Cardiac septum (tissue), 1 donor: Measurements from ENCODE around the gene TIMM17A. TPM values are rescaled to one million over a fixed set of nuclear protein-coding genes. Genes with fewer than 3 reads are reported as not detected.
"Not testable (repeated sequence)": the region's sequence is repeated elsewhere in the genome, so short reads cannot be mapped to it uniquely, and the experiment has no call there.

ENCODE experiments used
- DNase-seq: peaks from one replicate; pipeline ENCODE4 v3.0.0-alpha.2; 2020; ENCODE audit warnings: low spot score
- intact Hi-C: fragments of 100-400 bp; cut with DNase I; formaldehyde crosslinking; loops from one replicate; pipeline ENCODE4 v1.14.0; 2022
- microRNA-seq: library from miRNA; unstranded; fragments of <30 nt; microRNA quantifications from one replicate; pipeline ENCODE4 v1.2.0, GENCODE V29; 2020
- total RNA-seq: library from RNA; stranded (reverse); fragmentation: NEBNext Ultra II Directional; extraction: Animal tissue kit (Norgen Biotek cat#: 25700); gene quantifications from one replicate; pipeline ENCODE4 v1.2.1, GENCODE V29; 2021
- donor health status: DM: no; HTN: no; CAD: no.

The TIMM17A gene
- total RNA-seq, 1 donor from 2014 or later: 79.1 TPM

GRCh38 chr1:202010180-202011015 lies 55.1 kb downstream of the TIMM17A start, which contains the start of gene ELF3:
Gene ELF3 (plus strand): TSS chr1:202010587. CDS start chr1:202011137, 550 bp downstream.
- DNase-seq: no peak
- intact Hi-C loops: no loop called here

DNA sequence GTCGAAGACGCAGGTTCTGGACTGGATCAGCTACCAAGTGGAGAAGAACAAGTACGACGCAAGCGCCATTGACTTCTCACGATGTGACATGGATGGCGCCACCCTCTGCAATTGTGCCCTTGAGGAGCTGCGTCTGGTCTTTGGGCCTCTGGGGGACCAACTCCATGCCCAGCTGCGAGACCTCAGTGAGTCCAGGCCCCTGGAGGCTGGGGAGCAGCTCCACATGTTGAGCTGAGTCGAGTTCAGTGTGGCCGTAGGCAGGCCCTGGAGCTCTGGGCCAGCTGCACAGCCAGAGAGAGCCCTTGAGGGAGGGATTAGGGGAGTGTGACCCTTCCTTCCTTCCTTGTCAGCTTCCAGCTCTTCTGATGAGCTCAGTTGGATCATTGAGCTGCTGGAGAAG lies 56.7 kb downstream of the TIMM17A start:
- intact Hi-C loops: no loop called here

GRCh38 chr1:202012544-202013478 lies 57.5 kb downstream of the TIMM17A start:
- DNase-seq: no peak
- intact Hi-C loops: no loop called here

More for the DNA sequence above, 56.7 kb downstream of the TIMM17A start:
- no peak for DNase-seq

DNA sequence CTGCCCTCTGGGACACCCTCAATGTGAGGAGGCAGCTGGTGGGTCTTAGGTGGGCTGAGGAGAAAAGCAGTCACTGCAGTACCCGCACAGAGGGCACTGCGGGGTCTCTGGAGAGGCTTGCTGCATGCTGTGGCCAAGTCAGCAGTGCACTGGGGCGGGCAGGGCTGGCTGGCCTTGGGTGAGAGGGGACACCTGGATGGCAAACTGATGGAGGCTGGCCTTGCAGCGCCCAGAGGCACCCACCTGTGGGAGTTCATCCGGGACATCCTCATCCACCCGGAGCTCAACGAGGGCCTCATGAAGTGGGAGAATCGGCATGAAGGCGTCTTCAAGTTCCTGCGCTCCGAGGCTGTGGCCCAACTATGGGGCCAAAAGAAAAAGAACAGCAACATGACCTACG lies 58.3 kb downstream of the TIMM17A start:
- DNase-seq: no peak
- intact Hi-C loops: no loop called here

DNA sequence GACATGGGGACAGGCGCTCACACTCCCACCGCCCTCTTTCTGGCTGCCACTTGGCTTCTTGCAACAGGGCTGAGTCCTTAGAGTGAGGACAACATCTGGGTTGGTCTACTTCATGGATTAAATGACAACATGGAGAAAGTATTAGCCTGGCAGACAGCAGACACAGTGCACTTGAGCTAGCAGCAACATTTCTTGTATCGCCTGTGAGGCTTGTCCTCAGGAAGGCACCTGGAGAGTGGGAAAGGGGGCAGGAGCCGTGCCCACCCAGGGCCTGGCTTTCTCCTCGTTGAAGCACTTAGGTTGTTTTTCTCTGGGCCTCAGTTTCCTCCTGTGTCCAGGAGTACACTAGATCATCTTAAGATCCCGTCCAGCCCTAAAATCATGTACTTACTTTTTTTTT lies 58.8 kb downstream of the TIMM17A start:
- no peak for DNase-seq
- intact Hi-C loops: no loop called here

DNA sequence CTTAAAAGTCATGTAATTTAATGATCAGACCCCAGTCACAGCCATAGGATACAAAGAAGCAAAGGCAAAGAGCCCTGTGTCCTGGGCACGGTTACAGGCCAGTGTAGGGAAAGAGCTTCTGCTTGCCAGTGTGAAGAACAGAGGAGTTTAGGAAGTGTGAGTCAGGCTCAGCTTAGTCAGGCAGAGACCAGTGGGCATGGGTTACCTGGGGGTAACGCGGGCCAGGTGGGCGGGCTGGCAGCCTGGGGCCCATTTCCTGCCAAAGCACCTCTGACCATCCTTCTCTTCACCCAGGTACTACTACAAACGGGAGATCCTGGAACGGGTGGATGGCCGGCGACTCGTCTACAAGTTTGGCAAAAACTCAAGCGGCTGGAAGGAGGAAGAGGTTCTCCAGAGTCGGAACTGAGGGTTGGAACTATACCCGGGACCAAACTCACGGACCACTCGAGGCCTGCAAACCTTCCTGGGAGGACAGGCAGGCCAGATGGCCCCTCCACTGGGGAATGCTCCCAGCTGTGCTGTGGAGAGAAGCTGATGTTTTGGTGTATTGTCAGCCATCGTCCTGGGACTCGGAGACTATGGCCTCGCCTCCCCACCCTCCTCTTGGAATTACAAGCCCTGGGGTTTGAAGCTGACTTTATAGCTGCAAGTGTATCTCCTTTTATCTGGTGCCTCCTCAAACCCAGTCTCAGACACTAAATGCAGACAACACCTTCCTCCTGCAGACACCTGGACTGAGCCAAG lies 59.8 kb downstream of the TIMM17A start:
- no peak for DNase-seq
- intact Hi-C loops: no loop called here

DNA sequence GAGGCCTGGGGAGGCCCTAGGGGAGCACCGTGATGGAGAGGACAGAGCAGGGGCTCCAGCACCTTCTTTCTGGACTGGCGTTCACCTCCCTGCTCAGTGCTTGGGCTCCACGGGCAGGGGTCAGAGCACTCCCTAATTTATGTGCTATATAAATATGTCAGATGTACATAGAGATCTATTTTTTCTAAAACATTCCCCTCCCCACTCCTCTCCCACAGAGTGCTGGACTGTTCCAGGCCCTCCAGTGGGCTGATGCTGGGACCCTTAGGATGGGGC lies 60.3 kb downstream of the TIMM17A start:
- intact Hi-C loops: no loop called here
- DNase-seq: no peak

- intact Hi-C loops: no loop called here
Measured at GRCh38 chr1:202016022-202016810, 60.9 kb downstream of the TIMM17A start.

GRCh38 chr1:202016811-202017748 lies 61.8 kb downstream of the TIMM17A start:
- DNase-seq: no peak
- intact Hi-C loops: no loop called here

More at GRCh38 chr1:202016022-202016810, 60.9 kb downstream of the TIMM17A start:
- no peak for DNase-seq

DNA sequence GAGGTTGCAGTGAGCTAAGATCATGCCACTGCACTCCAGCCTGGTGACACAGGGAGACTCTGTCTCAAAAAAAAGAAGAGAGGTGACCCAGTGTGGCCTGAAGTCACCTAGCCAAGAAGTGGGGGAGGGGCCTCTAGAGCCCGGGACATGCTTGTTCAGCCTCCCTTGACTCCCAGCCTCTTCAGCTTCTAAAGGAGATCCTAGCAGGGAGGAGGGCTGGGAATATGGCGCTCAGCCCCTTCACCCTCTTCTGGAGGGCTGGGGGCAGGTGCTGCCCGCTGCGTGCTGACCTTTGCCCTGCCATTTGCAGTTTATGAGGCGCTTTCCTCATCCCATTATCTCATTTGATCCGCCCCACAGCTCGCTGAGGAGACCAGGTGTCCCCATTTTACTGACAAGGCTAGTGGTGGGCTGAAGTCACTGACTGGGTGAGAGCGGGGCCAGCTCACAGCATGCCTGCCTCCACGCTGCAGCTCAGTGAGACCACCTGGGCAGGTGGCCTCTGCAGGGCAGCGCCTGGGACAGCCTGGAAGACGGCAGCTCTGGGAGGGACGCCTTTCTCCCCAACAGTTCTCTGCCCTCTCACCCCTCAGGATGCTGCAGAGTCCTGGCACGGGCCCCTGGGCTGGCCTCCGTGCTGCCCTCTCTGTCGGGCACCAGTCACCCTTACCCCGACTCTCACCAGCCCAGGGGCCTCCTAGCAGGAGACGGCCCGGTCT lies 62.6 kb downstream of the TIMM17A start:
- DNase-seq: no peak
- intact Hi-C loops: no loop called here

DNA sequence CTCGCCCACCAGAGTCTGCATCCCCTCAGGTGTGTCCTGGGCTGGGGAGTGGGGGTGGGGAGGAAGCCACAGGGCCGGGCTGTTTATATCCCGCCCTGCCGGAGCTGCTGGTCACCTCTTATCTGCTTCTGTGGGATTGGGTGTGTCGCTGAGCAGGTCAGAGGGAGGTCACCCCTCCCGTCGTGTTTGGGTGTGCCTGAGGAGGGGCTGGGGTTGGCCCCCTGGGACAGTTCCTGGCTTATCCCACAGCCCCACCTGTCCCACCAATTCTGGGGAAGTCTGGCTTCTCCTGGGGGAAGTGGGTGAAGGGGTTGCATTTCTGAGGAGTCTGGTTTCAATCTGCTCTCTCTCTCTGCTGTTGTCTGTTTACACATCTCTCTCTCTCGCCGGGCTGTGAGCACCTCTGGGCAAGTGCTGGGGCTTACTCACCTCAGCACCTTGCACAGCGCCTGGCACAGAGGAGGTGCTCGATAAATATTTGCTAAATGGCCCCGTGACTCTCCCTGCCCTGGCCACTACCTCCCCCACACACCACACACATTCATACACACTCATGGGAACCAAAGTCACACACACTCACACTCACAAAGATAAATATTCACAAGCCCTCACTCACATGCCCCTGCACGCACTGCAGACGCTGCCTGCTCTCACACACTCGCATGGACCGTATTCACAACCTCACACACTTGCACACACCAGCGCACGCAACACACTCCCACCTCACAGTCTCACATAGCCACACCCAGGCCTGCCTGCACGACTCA lies 63.3 kb downstream of the TIMM17A start:
- intact Hi-C loops: no loop called here
- DNase-seq: no peak

- intact Hi-C loops, DNase-seq: not testable (repeated sequence)
Measured at GRCh38 chr1:202019235-202019558, 63.9 kb downstream of the TIMM17A start.

Small RNA genes within 50 kb of the gene (microRNA-seq; reads per million reads assigned to microRNA genes)
- not detected for gene MIR6740

Other genes with a start within 250 kb of the TIMM17A start
- gene IPO9, start 126.3 kb upstream of the TIMM17A start, total RNA-seq: 24.7 TPM
- 123 TPM for gene SHISA4, start 66.6 kb upstream of the TIMM17A start, total RNA-seq
- gene LMOD1, start 9.0 kb upstream of the TIMM17A start, total RNA-seq: 9.6 TPM
- gene RNPEP, start 27.1 kb downstream of the TIMM17A start, total RNA-seq: 17.4 TPM
- 2.0 TPM for gene ELF3, start 55.1 kb downstream of the TIMM17A start, total RNA-seq
- gene GPR37L1, start 167.4 kb downstream of the TIMM17A start, total RNA-seq: not detected
- 74.5 TPM for gene ARL8A, start 189.2 kb downstream of the TIMM17A start, total RNA-seq
- 1.2 TPM for gene PTPN7, start 205.1 kb downstream of the TIMM17A start, total RNA-seq
- 0.86 TPM for gene LGR6, start 238.3 kb downstream of the TIMM17A start, total RNA-seq